ENCODE data around the gene CDK15.
"Not testable (repeated sequence)": the region's sequence is repeated elsewhere in the genome, so short reads cannot be mapped to it uniquely, and the experiment has no call there.

CDK15 gene

GRCh38 chr2:201831469-201831868 is 25.1 kb downstream of the CDK15 start:
- DNase-seq (ENCODE audit: low read depth) = no peak

DNA sequence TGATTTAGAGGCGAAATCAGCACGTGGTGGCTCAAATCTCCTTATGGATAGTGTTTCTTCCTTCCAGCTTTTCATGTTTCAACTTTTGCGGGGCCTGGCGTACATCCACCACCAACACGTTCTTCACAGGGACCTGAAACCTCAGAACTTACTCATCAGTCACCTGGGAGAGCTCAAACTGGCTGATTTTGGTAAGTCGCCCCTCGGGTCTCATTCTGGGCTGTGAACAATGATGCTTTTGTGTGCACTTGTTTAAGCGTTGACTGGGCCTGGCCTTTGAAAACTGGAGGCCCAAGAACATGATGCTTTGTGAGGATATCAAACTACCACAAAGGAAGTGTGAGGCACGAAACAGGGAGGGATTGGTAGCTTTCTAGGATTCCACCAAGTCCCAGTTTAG is 27.4 kb downstream of the CDK15 start:
- DNase-seq (ENCODE audit: low read depth) = no peak

- DNase-seq (ENCODE audit: low read depth) = no peak
Measured at GRCh38 chr2:201835066-201835465, 28.7 kb downstream of the CDK15 start.

GRCh38 chr2:201837391-201837790 is 31.1 kb downstream of the CDK15 start:
- no peak for DNase-seq (ENCODE audit: low read depth)

GRCh38 chr2:201837824-201838431 is 31.6 kb downstream of the CDK15 start:
- DNase-seq (ENCODE audit: low read depth) = no peak

GRCh38 chr2:201839727-201840126 is 33.4 kb downstream of the CDK15 start:
- DNase-seq (ENCODE audit: low read depth) = no peak

DNA sequence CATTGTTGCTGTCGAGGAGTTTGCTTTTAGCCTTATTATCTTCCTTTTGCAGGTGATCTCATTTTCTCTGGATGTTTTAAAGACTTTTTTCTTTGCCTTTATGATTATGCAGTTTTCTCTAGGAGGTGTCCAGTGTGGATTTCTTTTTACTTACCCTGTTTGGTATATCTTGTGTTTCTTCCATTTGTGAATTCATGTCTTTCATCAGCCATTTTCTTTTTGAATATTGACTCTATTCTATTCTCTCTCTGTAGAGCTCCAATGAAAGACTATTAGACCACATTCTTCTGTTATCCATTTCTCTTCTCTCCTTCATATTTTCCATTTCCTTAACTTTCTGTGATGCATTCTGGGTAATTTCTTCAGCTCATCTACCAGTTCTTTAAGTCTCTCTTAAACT is 34.4 kb downstream of the CDK15 start:
- DNase-seq (ENCODE audit: low read depth) = no peak

- DNase-seq (ENCODE audit: low read depth) = no peak
Measured at GRCh38 chr2:201842131-201842860, 36.0 kb downstream of the CDK15 start.

- DNase-seq (ENCODE audit: low read depth) = not testable (repeated sequence)
Measured at GRCh38 chr2:201844922-201845321, 38.6 kb downstream of the CDK15 start.

- no peak for DNase-seq (ENCODE audit: low read depth)
Measured at GRCh38 chr2:201847481-201847880, 41.1 kb downstream of the CDK15 start.

GRCh38 chr2:201852462-201852861 is 46.1 kb downstream of the CDK15 start:
- no peak for DNase-seq (ENCODE audit: low read depth)

GRCh38 chr2:201852878-201853415 is 46.6 kb downstream of the CDK15 start:
- DNase-seq (ENCODE audit: low read depth) = no peak

GRCh38 chr2:201854221-201854801 is 48.0 kb downstream of the CDK15 start:
- no peak for DNase-seq (ENCODE audit: low read depth)

DNA sequence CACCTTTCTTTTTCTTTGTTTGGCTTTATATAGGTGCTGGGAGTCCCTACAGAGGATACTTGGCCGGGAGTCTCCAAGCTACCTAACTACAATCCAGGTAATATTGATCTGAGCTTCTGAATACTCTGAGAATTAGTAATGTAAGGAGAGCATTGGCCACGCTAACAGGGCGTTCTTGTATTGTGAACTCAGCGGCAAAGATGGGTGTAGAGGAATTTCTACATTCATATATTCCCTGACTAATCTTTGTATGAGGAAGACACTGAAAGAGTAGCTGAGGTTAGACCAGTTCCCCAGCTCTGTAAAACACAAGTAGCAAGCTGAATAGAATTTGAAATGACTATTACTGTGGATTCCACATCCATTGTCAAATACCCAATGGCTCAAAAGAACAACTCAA is 48.5 kb downstream of the CDK15 start:
- no peak for DNase-seq (ENCODE audit: low read depth)

DNA sequence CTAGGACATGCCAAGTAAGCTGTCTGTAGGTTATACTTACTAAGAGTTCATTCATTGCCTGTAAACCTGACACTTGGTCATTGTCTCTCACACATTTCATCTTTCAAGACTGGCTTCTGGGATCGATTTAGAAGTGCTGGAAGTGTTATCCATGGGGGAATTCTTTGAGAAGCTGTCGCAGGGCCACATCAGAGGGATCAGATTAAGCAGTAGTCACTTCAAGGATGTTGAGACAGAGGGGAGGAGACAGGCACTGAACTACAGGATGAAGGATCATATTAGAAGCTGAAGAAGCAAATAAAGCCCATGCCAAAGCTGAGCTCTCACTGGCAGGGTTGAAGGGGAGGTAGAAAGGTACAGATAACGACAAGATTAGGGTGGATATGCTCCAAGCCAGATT is 49.0 kb downstream of the CDK15 start:
- DNase-seq (ENCODE audit: low read depth) = no peak

- no peak for DNase-seq (ENCODE audit: low read depth)
Measured at GRCh38 chr2:201857326-201857725, 51.0 kb downstream of the CDK15 start.

DNA sequence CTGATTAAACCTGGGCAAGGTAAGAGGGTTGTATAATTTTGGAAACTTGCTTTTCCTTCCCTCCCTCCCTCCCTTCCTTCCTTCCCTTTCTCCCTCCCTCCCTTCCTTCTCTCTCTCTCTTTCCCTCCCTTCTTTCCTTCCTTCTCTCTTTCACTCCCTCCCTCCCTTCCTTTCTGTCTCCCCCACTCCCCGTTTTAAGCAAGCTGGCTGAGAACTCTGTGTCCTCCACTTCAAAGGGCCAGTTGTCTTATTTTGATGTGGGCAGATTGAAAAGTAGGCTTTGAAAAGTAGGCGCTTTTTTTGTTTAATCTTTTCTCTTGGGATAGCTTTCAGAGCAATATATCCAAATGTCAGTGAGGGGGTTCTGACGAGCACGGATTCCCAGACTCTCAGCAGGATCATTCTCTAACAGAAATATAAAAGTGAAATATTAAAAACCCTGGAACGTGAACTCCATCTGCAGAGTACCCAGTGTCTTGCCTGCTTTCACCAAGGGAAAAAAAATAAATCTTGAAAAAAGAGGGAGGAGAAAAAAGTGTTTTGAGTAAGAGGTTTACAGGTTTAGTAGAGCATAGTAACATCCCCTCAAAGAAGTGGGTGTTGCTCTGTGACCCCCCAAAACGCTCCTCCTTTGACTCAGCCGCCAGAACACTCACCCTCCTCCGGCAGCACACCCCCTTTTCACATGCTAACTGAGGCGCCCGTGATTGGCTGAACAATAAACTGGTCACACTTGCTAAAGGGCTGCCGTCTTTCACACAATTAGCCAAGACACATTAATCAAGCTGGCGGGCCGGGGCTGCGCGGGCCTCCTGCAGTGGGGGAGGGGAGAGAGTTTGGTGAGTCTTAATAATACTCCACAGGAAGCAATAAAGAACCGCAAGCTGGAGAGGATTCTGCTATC is 52.2 kb downstream of the CDK15 start:
- peak; percentile 7 for DNase-seq (ENCODE audit: low read depth)

DNA sequence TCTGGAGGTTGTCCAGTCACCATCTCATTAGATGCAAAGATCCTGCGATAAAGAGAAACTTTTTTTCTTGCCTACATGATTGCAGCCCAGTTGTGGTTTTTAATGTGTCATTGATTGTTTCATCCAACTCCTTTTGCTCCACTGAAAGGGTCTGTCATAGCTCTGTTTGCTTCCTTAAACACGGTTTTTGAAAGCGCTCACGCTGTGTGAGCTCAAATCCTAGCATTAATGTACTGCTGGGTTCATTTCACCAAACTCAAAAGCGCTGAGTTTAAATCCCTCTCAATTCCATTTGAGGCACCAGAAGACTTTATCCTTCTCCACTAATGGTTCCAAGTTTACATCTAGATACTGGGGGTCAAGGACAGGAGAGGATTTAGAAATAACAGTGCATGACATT is 53.6 kb downstream of the CDK15 start:
- no peak for DNase-seq (ENCODE audit: low read depth)

DNA sequence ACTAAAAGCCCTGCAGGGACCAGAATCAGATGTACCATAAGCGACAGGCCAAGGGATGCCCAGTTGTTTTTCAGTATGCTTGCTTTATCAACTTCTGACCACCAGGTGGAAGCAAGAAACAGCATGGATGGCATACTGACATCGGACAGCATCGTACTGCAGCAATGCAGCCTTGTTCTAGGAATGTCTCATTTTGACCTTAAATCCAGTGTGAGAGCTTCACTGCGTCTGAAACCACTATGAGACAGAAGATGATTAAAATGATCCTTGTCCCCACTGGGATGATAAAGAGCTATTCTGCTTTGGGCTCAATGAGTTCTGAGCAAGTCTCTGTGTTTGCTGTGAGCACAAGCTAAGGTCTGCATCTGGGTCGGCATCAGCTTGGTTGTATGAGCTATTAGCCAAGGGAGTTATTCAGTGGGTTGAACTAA is 54.3 kb downstream of the CDK15 start:
- peak; percentile 3 for DNase-seq (ENCODE audit: low read depth)

DNA sequence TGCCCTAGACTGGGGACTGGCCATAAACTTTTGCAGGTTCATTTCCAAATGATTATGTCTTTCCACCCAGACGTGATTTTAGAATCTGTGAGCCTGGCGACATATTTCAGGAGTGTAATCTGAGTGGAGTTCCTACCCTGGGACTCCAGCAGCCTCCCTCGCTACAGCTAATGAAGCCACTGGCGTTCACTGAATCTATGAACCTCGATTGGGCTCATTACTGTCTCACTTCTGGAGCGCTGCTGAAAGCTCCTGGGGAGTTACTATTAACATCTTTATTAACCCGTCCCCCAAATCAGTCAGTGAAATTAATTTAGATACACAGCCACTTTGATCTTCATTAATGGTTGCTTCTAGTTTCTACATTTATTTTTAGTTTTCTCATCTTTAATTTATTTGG is 56.5 kb downstream of the CDK15 start:
- DNase-seq (ENCODE audit: low read depth) = no peak

GRCh38 chr2:201866643-201867473 is 60.5 kb downstream of the CDK15 start:
- DNase-seq (ENCODE audit: low read depth) = no peak

Data from stimulated activated CD4-positive, alpha-beta T cell treated with anti-CD3 and anti-CD28 coated beads, Interleukin-2, amount 100 ng/mL, for 4 hours (primary cell).